Measurements from ENCODE around the gene CHRD.
A peak's percentile ranks its signal among the peaks of the same experiment; 100 is the strongest.

The CHRD gene

DNA sequence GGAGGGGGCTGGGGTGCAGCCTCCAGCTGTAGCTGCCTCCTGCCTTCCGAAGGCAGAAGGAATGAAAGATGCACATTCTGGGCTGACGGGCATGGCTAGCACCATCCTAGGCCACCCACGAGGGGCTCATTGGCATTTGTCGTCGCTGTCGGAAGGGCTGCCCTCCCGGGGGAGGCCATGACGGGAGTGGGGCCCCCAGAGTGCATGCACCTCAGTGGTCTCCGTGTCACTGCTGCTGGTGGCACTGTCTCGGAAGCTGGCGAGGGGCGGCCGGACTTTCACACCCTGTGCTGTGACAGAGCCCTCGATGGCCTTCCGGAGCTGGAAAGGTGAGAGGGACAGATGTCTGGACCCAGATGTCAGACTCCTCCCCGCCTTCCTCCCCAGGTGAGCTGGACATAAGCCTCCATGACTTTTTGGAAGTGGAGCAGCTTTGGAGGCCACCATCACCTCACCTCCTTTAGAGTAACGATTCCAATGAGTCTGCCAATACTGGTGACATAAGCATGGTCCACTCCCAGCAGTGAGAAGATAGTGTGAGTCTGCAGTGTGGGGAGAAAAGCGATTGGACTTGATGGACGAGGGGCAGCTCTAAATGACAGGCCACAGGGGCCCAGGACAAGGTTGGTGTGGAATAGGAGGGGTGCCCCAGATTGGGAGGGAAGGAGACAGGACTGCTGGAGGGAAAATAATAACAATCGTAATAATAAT is 33.2 kb upstream of the CHRD start:
- no peak for DNase-seq (ENCODE audit: low spot score)

- no peak for DNase-seq (ENCODE audit: low spot score)
Observed at GRCh38 chr3:184347321-184348056, 32.4 kb upstream of the CHRD start.

DNA sequence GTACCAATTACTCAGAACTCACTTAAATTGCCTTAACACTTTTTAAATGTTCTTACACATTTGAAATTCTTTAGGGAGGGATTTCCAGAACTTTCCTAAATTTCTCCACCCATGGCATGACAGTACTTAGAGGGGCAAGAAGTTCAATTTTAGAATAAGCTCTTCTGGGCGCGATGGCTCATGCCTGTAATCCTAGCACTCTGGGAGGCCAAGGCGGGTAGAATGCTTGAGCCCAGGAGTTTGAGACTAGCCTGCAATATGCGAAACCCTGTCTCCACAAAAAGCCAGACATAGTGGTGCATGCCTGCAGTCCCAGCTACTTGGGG is 31.8 kb upstream of the CHRD start:
- DNase-seq (ENCODE audit: low spot score): no peak

- no peak for DNase-seq (ENCODE audit: low spot score)
Observed at GRCh38 chr3:184349563-184350470, 30.0 kb upstream of the CHRD start.

DNA sequence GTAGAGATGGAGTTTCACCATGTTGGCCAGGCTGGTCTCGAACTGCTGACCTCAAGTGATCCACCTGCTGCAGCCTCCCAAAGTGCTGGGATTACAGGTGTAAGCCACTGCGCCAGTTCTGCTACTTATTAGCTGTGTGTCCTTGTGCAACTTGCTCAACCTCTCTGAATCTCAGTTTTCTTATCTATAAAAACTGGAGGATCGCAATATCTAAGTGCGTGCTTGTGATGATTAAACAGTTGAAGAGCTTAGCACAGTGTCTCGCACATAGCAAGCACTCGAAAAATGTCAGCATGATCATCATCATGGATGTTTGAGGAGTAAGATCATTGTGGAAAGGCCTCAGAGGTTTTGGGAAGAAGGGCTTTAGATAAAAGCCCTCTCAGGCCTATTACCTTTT is 29.2 kb upstream of the CHRD start:
- DNase-seq (ENCODE audit: low spot score): no peak

DNA sequence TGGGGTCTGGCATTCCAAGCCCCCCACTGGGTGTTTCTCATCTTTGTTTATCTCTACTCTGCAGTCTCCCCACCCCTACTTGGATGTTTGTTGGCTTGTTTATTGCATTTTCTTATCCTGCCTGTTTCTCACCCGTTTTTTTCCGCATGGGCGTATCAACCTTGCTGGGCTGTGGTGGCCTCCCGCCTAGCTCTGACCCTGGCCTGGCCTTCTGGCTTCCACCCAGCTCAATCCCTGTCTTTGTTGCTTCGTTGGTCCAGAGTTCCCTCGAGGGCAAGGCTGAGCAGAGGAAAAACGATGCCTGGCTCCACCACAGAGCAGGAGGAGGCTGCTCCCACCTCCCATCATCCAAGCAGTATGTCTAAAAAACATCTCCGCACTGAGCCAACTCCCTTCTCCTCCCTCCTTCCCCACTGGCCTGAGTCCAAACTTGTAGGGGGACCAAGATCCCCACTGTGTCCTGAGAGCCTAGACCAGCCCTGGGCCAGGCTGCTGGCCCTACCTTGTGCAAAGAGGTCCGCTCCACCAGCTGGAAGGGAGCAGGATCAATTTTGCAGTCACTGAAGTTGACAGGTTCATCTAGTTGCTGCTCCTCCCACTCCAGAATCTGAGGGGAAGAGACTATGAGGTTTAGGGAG is 28.2 kb upstream of the CHRD start:
- DNase-seq (ENCODE audit: low spot score): no peak

- no peak for DNase-seq (ENCODE audit: low spot score)
Observed at GRCh38 chr3:184352149-184352785, 27.6 kb upstream of the CHRD start.

DNA sequence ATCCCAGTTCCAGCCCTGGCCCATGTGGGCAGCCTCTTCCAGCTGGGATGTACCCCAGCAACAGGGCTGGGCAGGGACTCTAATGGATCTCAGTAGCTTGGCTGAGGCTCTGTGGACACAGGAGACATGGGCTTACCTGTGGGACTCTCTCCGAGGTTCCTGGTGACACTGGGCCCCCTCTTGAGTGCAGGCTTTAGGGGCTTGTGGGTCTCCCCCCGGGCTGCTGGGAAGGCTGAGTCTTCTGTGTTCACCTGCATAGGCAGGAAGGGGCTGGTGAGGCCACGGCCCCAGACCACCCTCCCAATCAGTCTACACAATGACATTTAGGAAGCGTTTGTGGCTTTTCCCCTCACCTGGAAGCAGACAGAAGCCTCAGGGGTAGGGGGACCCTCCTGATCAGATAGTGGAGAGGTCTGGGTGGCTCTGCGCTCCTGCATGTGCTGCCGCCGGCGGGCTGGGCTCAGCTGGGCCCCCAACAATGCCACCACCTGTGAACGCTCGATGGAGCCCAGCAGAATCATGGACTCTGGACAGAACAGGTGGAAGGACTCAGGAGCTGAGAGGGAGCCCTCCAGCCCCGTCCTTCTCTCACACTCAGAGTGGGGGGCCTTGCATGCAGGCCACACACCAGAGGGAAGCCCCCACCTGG is 26.8 kb upstream of the CHRD start:
- DNase-seq (ENCODE audit: low spot score): no peak

GRCh38 chr3:184353546-184353941 is 26.3 kb upstream of the CHRD start:
- DNase-seq (ENCODE audit: low spot score): no peak

- DNase-seq (ENCODE audit: low spot score): peak; percentile 79
Observed at GRCh38 chr3:184354121-184354728, 25.6 kb upstream of the CHRD start.

DNA sequence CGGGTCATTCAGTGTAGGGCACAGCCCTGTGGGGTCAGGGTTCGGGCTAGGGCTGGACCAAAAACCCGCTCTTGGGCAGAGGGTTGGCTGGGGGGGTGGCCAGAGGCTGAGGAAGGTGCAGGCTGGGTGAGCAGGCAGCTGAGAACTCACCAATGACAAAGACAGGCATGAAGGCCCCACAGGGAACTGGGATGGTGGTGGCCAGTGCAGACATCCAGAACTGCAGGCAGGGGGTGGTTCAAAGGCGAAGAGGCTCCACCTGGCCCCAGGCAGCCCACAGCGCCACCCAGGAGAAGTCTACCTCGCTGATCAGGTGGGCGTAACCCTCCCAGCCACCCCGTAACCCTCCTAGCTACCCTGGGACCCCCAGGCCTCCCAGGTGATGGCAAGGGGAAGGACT is 25.1 kb upstream of the CHRD start:
- no peak for DNase-seq (ENCODE audit: low spot score)

DNA sequence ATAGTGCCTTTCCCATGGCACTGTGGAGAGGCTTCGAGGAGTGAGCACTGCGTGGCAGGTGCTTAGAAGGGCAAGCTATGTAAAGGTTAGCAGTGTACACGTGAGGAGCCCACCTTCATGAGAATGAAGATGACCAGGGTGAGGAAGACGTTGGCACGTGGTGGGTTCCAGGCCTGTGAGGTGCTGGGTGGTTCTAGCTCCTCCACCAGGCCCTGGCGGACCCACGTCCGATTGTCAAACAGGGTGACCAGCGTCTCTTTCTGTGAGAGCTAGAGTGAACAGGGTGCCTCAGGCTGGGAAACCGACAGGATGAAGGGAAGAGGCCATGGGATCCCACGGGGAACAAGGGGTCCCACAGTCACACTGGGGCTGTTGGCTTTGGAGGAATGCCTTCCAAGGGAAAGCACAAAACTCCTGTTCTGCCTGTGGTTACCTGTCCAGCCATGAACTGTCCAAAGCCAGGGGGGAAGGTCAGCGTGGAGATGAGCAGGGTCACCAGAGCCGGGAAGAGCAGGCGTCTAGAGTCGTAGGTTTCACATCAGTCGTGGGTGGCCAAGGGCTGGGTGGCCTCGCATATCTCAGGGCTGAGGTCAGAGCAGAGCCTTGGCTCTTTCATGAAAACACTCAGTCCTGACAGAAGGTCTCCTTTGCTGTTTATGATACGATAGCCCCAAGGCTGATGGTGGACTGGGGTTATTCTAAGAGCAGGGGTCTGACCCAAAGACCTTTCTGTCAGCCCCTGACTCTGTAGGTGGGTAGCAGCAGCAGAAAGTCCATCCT is 24.4 kb upstream of the CHRD start:
- no peak for DNase-seq (ENCODE audit: low spot score)

GRCh38 chr3:184357248-184358123 is 22.4 kb upstream of the CHRD start:
- DNase-seq (ENCODE audit: low spot score): no peak

DNA sequence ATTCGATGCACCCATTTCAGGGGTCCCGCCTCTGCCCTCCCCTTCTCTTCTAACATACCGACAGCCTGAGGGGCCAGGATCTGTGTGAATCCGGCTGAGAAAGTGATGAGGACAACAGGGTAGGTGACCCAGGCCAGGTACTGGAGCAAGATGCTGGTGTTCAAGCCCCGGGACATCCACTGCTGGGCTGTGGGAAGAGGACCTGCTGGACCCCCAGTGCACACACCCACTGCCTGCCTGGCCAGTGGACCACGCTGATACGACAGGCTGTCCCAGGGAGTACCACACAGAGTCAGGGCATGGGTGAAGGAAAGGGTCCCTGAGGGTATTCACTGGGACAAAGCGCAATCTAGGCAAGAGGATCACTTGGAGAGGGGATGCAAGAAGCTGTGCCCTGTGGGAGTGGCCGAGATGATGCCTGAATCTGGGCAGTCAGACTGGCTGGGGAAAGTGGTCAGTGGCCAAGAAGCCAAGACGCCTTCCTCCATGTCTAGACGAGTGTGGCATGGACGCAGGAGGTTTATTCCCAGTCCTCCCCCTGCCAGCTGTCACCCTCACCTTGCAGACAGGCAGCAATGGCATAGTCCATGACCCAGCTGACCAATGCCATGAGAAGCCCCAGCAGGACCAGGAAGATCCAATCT is 21.6 kb upstream of the CHRD start:
- DNase-seq (ENCODE audit: low spot score): no peak

- no peak for DNase-seq (ENCODE audit: low spot score)
Observed at GRCh38 chr3:184358921-184359350, 20.9 kb upstream of the CHRD start.

- DNase-seq (ENCODE audit: low spot score): peak; percentile 56
Observed at GRCh38 chr3:184359610-184360009, 20.2 kb upstream of the CHRD start.

- peak; percentile 53 for DNase-seq (ENCODE audit: low spot score)
Observed at GRCh38 chr3:184360070-184360928, 19.6 kb upstream of the CHRD start.

Data from ecto neural progenitor cell (in vitro differentiated cells).